HepG2 (cell line): ENCODE data around the gene TMEM171. TPM values are rescaled to one million over a fixed set of nuclear protein-coding genes. Genes with fewer than 3 reads are reported as not detected.

ENCODE experiments used
- ATAC-seq: fragments of 200-7000 bp; cut with Tn5 transposase; 3 replicates; pipeline ENCODE4 v1.9.1; 2020; ENCODE audit warnings: mild to moderate bottlenecking, moderate library complexity
- BruUV-seq: library from RNA; stranded (reverse); fragments of 400-500 nt; replicated peaks from 2 replicates; lab custom pipeline; 2021; lab: Mats Ljungman, UMichigan
- CTCF ChIA-PET: fragments of 300-600 bp; formaldehyde crosslinking; extraction: SDS; loops from one replicate; lab custom pipeline; 2021; ENCODE audit warnings: low total read pairs, inconsistent platforms, low intra/inter-chr PET ratio; lab: Yijun Ruan, JAX
- POLR2A ChIA-PET: fragments of 350-600 bp; sonication (Branson Sonifier 250); formaldehyde crosslinking; loops from one replicate; lab custom pipeline; 2020; ENCODE audit warnings: antibody characterized with exemption, inconsistent platforms; lab: Yijun Ruan, JAX
- DNase-seq: peaks from one replicate; pipeline ENCODE4 v3.0.0-alpha.2; 2015; ENCODE audit warnings: low spot score
- FAIRE-seq: peaks from 3 replicates; lab custom pipeline; 2011; peaks lifted over from hg19 to GRCh38; lab: Jason Lieb, UNC
- H2AFZ ChIP-seq: one replicate; pipeline ENCODE4 v1.6.1; 2011; ENCODE audit warnings: low read length, inconsistent platforms
- H3K27ac ChIP-seq: fragments of 300-600 bp; 3 replicates; pipeline ENCODE4 v1.8.0; 2011; ENCODE audit warnings: mixed run types, mild to moderate bottlenecking, mixed read lengths, low read length, inconsistent platforms; ENCODE audit not compliant: insufficient read depth; ENCODE audit errors: extremely low read length
- H3K27me3 ChIP-seq, 2 experiments: fragments of 200-600 bp in 1 of 2; 2 replicates in 1 of 2; 3 replicates in 1 of 2; pipeline versions ENCODE4 v1.6.0 to v1.8.0; 2011; ENCODE audit warnings: low read length in 2 of 2, mild to moderate bottlenecking in 2 of 2, moderate library complexity in 2 of 2, inconsistent platforms in 1 of 2; ENCODE audit not compliant: insufficient read depth in 2 of 2, control insufficient read depth in 1 of 2
- H3K36me3 ChIP-seq, 2 experiments: fragments of 200-600 bp in 1 of 2; replicated peaks in 1 of 2; 2 replicates in 1 of 2; 3 replicates in 1 of 2; pipeline versions ENCODE4 v1.5.1 to v1.8.0; 2011; ENCODE audit warnings: low read length in 2 of 2, inconsistent platforms in 1 of 2; ENCODE audit not compliant: insufficient read depth in 2 of 2, control insufficient read depth in 1 of 2
- H3K4me1 ChIP-seq: 2 replicates; pipeline ENCODE4 v1.5.1; 2012; ENCODE audit warnings: low read length, inconsistent platforms; ENCODE audit not compliant: insufficient read depth
- H3K4me2 ChIP-seq: 2 replicates; pipeline ENCODE4 v1.6.0; 2011; ENCODE audit warnings: low read depth, low read length, inconsistent platforms
- H3K4me3 ChIP-seq, 3 experiments: fragments of 200-600 bp in 1 of 3; sonication (generic), shearing (Covaris generic) in 1 of 3; replicated peaks in 1 of 3; 2 replicates each; pipeline ENCODE4 v1.5.1; 2011 to 2016; ENCODE audit warnings: low read length in 3 of 3, inconsistent platforms in 2 of 3, low read depth in 2 of 3, mild to moderate bottlenecking in 2 of 3, control low read depth in 1 of 3, mixed read lengths in 1 of 3; ENCODE audit not compliant: insufficient read depth in 1 of 3
- H3K79me2 ChIP-seq: one replicate; pipeline ENCODE4 v1.6.1; 2011; ENCODE audit warnings: low read length, inconsistent platforms; ENCODE audit not compliant: insufficient read depth
- H3K9ac ChIP-seq: 2 replicates; pipeline ENCODE4 v1.6.0; 2011; ENCODE audit warnings: mild to moderate bottlenecking, low read depth, low read length, inconsistent platforms; ENCODE audit not compliant: insufficient read depth
- H3K9me3 ChIP-seq: 2 replicates; pipeline ENCODE4 v1.5.1; 2012; ENCODE audit warnings: mild to moderate bottlenecking, low read length
- H4K20me1 ChIP-seq: 2 replicates; pipeline ENCODE4 v1.6.0; 2011; ENCODE audit warnings: inconsistent platforms, mild to moderate bottlenecking, low read length, moderate library complexity; ENCODE audit not compliant: insufficient read depth
- CAMTA2 ChIP-seq: sonication (generic); formaldehyde crosslinking; IDR thresholded peaks from 2 replicates; pipeline ENCODE4 v1.4.0; 2020; ENCODE audit warnings: mild to moderate bottlenecking, missing genetic modification reagents, borderline replicate concordance
- GFI1 ChIP-seq: sonication (generic); formaldehyde crosslinking; IDR thresholded peaks from 2 replicates; pipeline ENCODE4 v1.5.0; 2020; ENCODE audit warnings: missing genetic modification reagents, mild to moderate bottlenecking, borderline replicate concordance
- HNRNPL ChIP-seq: fragments of 200-400 bp; formaldehyde crosslinking; IDR thresholded peaks from 2 replicates; pipeline ENCODE4 v1.6.1; 2017; ENCODE audit warnings: mild to moderate bottlenecking, low read depth, low read length
- LCORL ChIP-seq, 2 experiments: fragments of 450-650 bp in 1 of 2; sonication (generic) in 1 of 2; formaldehyde crosslinking in 1 of 2; IDR thresholded peaks; 2 replicates each; pipeline versions ENCODE4 v1.5.0 to v1.6.1; 2017 to 2020; ENCODE audit warnings: antibody characterized with exemption in 1 of 2, missing genetic modification reagents in 1 of 2
- MEIS1 ChIP-seq: sonication (generic); formaldehyde crosslinking; IDR thresholded peaks from 2 replicates; pipeline ENCODE4 v1.9.0; 2021; ENCODE audit warnings: mild to moderate bottlenecking, missing genetic modification reagents, moderate library complexity, borderline replicate concordance
- REXO4 ChIP-seq: sonication (generic); formaldehyde crosslinking; IDR thresholded peaks from 2 replicates; pipeline ENCODE4 v1.8.0; 2022; ENCODE audit warnings: missing genetic modification reagents, mild to moderate bottlenecking, borderline replicate concordance
- TRAFD1 ChIP-seq: sonication (generic); formaldehyde crosslinking; IDR thresholded peaks from 2 replicates; pipeline ENCODE4 v1.5.1; 2020; ENCODE audit warnings: missing genetic modification reagents, mild to moderate bottlenecking, borderline replicate concordance
- ZBTB7B ChIP-seq: sonication (generic); formaldehyde crosslinking; IDR thresholded peaks from 2 replicates; pipeline ENCODE4 v1.4.0; 2020; ENCODE audit warnings: missing genetic modification reagents
- WGBS: methylation state at CpG from one replicate; pipeline ENCODE4 v1.1.6; 2017; ENCODE audit warnings: low lambda C conversion rate; 5-methylcytosine and 5-hydroxymethylcytosine counted together
- in situ Hi-C: cut with HindIII; loops from 2 replicates; pipeline ENCODE4 v1.10.0; 2017; ENCODE audit warnings: low pct_unique_long_range_greater_than_20kb; ENCODE audit not compliant: extremely low pct_ligation_motif_present
- intact Hi-C: fragments of 100-400 bp; cut with micrococcal nuclease; formaldehyde crosslinking; loops from one replicate; pipeline ENCODE4 v1.10.0; 2022; ENCODE audit not compliant: unreplicated experiment
- polyA plus RNA-seq, 8 experiments: library from polyadenylated mRNA; depleted of rRNA in 3 of 8; stranded (reverse) in 7 of 8; unstranded in 1 of 8; fragments of >200 nt; fragmentation: Illumina TruSeq in 4 of 8; extraction: Trizol in 4 of 8; gene quantifications; 2 replicates each; pipeline versions ENCODE4 v1.2.1 to v1.2.3, GENCODE V29; 2011 to 2016; ENCODE audit warnings: low read depth in 4 of 8, missing spikeins in 1 of 8, mixed read lengths in 1 of 8; ENCODE audit not compliant: insufficient read depth in 1 of 8
- total RNA-seq, 5 experiments: library from RNA; depleted of rRNA; stranded (reverse); fragments of >200 nt; fragmentation: Illumina TruSeq; extraction: Trizol; gene quantifications; 2 replicates each; pipeline ENCODE4 v1.2.3, GENCODE V29; 2016; ENCODE audit warnings: low read depth in 1 of 5

The TMEM171 gene
- total and polyA plus RNA-seq, 2 of the 13 experiments (the other 11 are each of a cell fraction or from before 2014, with no cell fraction given) = 0.12 TPM; not detected in 1

GRCh38 chr5:73179730-73180129 is 59.4 kb downstream of the TMEM171 start:
- 0% methylated on average over 3 of the region's 3 CpGs for WGBS
- no peaks in the 10 kb centered on the region for H3K79me2 ChIP-seq
- H2AFZ ChIP-seq = no peak overlapping the region
- no peak for DNase-seq
- intact Hi-C loops = no loop called here
- H3K36me3 ChIP-seq = no peaks in the 10 kb centered on the region
- POLR2A ChIA-PET = no interaction called here
- BruUV-seq = no TSS peak
- TF ChIP-seq REXO4 (CRISPR knock-in tag) = no peak
- TF ChIP-seq LCORL (IDR thresholded peaks at IDR 0.05) = no peak
- TF ChIP-seq LCORL (CRISPR knock-in tag; IDR thresholded peaks at IDR 0.05) = no peak
- TF ChIP-seq MEIS1 (CRISPR knock-in tag) = no peak
- no peak for TF ChIP-seq HNRNPL
- no peak for TF ChIP-seq ZBTB7B (CRISPR knock-in tag)
- no peak for TF ChIP-seq GFI1 (CRISPR knock-in tag)
- no peak for TF ChIP-seq TRAFD1 (CRISPR knock-in tag)
- FAIRE-seq = no peak
- peaks cover 0 to 11% of the 10 kb centered on the region in 2 experiments; a peak in 2 of 5 replicates for H3K27me3 ChIP-seq
- no peak overlapping the region for H3K9ac ChIP-seq
- H4K20me1 ChIP-seq = no peaks in the 10 kb centered on the region
- H3K27ac ChIP-seq = no peak overlapping the region
- H3K4me1 ChIP-seq = peaks cover 9% of the 10 kb centered on the region
- in situ Hi-C loops = no loop called here
- H3K9me3 ChIP-seq = peaks cover 4% of the 10 kb centered on the region
- no peak overlapping the region for H3K4me3 ChIP-seq
- H3K4me2 ChIP-seq = no peak overlapping the region
- no peak for ATAC-seq
- CTCF ChIA-PET = no interaction called here

DNA sequence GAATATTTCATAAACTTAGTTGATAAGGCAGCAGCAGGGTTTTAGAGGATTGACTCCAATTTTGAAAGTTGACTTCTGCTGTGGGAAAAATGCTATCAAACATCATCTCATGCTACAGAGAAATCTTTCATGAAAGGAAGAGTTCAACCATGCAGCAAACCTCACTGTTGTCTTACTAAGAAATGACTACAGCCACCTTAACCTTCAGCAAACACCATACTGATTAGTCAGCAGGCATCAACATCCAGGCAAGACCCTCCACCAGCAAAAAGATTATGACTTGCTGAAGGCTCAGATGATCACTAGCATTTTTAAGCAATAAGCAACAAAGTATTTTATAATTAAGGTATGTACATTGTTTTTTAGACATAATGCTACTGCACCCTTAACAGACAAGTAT is 60.2 kb downstream of the TMEM171 start:
- H4K20me1 ChIP-seq = no peaks in the 10 kb centered on the region
- H3K79me2 ChIP-seq = no peaks in the 10 kb centered on the region
- H3K36me3 ChIP-seq = no peaks in the 10 kb centered on the region
- no peak for ATAC-seq
- H3K27me3 ChIP-seq = peaks cover 0 to 6% of the 10 kb centered on the region in 2 experiments; a peak in 2 of 5 replicates
- no peak overlapping the region for H2AFZ ChIP-seq
- no peak for DNase-seq
- ChIA-PET CTCF (no interaction called here), POLR2A (no interaction called here)
- no peak overlapping the region for H3K4me2 ChIP-seq
- no peak overlapping the region for H3K27ac ChIP-seq
- no peak for TF ChIP-seq CAMTA2 (CRISPR knock-in tag)
- intact Hi-C loops = no loop called here
- H3K9ac ChIP-seq = no peak overlapping the region
- no peak overlapping the region for H3K4me3 ChIP-seq
- no peak for FAIRE-seq
- H3K9me3 ChIP-seq = peaks cover 4% of the 10 kb centered on the region
- BruUV-seq = no TSS peak
- peaks cover 9% of the 10 kb centered on the region for H3K4me1 ChIP-seq
- in situ Hi-C loops = no loop called here

Other genes starting within 250 kb of the TMEM171 start
- gene FCHO2, start 164.5 kb upstream of the TMEM171 start, total RNA-seq (2016; rRNA removed; fragmentation: Illumina TruSeq; extraction: Trizol) = 11.6 and 12.7 TPM in 2 replicates
- gene FCHO2, start 164.5 kb upstream of the TMEM171 start, polyA plus RNA-seq (2011; rRNA removed) = 17.3 and 20.0 TPM in 2 replicates
- not detected in 2 replicates for gene TMEM174, start 52.6 kb downstream of the TMEM171 start, total RNA-seq (2016; rRNA removed; fragmentation: Illumina TruSeq; extraction: Trizol)
- not detected in 2 replicates for gene TMEM174, start 52.6 kb downstream of the TMEM171 start, polyA plus RNA-seq (2011; rRNA removed)